ENCODE data around the gene RGCC. TPM values are rescaled to one million over a fixed set of nuclear protein-coding genes. Genes with fewer than 3 reads are reported as not detected.

The RGCC gene
- total RNA-seq, 1 experiment from 2014 or later = not detected

- H2AFZ ChIP-seq (ENCODE audit: low read length) = no peak overlapping the region
- no peak overlapping the region for H4K5ac ChIP-seq (ENCODE audit: insufficient read length, low read depth, low read length)
- no peak overlapping the region for H2BK20ac ChIP-seq (ENCODE audit: low read depth, low read length, poor library complexity, severe bottlenecking)
- H3K27ac ChIP-seq (ENCODE audit: insufficient read length, low read depth, low read length) = no peak overlapping the region
- no peak overlapping the region for H2BK15ac ChIP-seq (ENCODE audit: low read depth, low read length)
- H4K91ac ChIP-seq (ENCODE audit: insufficient read length, low read depth, low read length) = no peak overlapping the region
- H2BK12ac ChIP-seq (ENCODE audit: insufficient read length, low read depth, low read length) = no peak overlapping the region
- no peak for TF ChIP-seq CTCF (conservative IDR thresholded peaks at IDR 0.05)
- H3K18ac ChIP-seq (ENCODE audit: insufficient read length, low read depth, low read length) = no peak overlapping the region
- H3K9ac ChIP-seq (ENCODE audit: extremely low read depth, insufficient read length, low read length) = no peak overlapping the region
- H4K20me1 ChIP-seq (ENCODE audit: control insufficient read depth, insufficient read depth, insufficient read length) = no peaks in the 10 kb centered on the region
- no peak overlapping the region for H2AK5ac ChIP-seq (ENCODE audit: insufficient read length, low read length)
- peaks cover 17% of the 10 kb centered on the region for H3K23me2 ChIP-seq (ENCODE audit: insufficient read length, low read depth, low read length, poor library complexity, severe bottlenecking)
- H3K23ac ChIP-seq (ENCODE audit: insufficient read length, low read depth, low read length) = no peak overlapping the region
- H2BK120ac ChIP-seq (ENCODE audit: low read depth, low read length, poor library complexity, severe bottlenecking) = no peak overlapping the region
- no peak overlapping the region for H4K8ac ChIP-seq (replicated peaks; ENCODE audit: insufficient read length, low read depth, low read length)
- no peak overlapping the region for H3K56ac ChIP-seq (ENCODE audit: insufficient read length, low read depth, low read length)
- Mint-ChIP-seq H3K27me3 (ENCODE audit: low read depth) (peaks cover 64% of the 10 kb centered on the region), H3K4me3 (no peak overlapping the region), H3K4me1 (peaks cover 3 to 11% of the 10 kb centered on the region in 2 experiments; a peak in 3 of 4 replicates), H3K9me3 (peaks cover 0 to 5% of the 10 kb centered on the region in 2 experiments; a peak in 1 of 5 replicates), H3K36me3 (ENCODE audit: insufficient read depth in 1 of 3, low read depth in 3 of 3) (peaks cover 0 to 2% (median 0%) of the 10 kb centered on the region in 3 experiments; a peak in 1 of 7 replicates), H3K27ac (no peak overlapping the region)
- H3K79me2 ChIP-seq (ENCODE audit: insufficient read depth, low read length) = no peaks in the 10 kb centered on the region
- no peak for DNase-seq
- H3K4me1 ChIP-seq (ENCODE audit: insufficient read depth, low read length) = no peaks in the 10 kb centered on the region
- peaks cover 38% of the 10 kb centered on the region for H3K27me3 ChIP-seq (ENCODE audit: insufficient read depth, low read length)
- H2BK5ac ChIP-seq (ENCODE audit: insufficient read length, low read length) = no peak overlapping the region
- no peak overlapping the region for H3K14ac ChIP-seq (ENCODE audit: insufficient read depth, low read length)
- H3K79me1 ChIP-seq (ENCODE audit: insufficient read depth, low read depth, low read length, poor library complexity, severe bottlenecking) = no peaks in the 10 kb centered on the region
- no peak overlapping the region for H3K4ac ChIP-seq (ENCODE audit: low read depth, low read length)
- WGBS (ENCODE audit: extremely low coverage, insufficient read length, low lambda C conversion rate) = no CpG with 5 or more reads among the region's 22 CpGs
- H3K4me2 ChIP-seq (ENCODE audit: insufficient read depth, insufficient read length, low read length) = no peak overlapping the region
- H3K9me3 ChIP-seq (ENCODE audit: control insufficient read depth, low read depth, low read length) = no peaks in the 10 kb centered on the region
- no peak overlapping the region for H3T11ph ChIP-seq (ENCODE audit: low read length)
Measured at GRCh38 chr13:41454170-41454569, 3.2 kb upstream of the RGCC start.

All from H9 (cell line).